Astrocyte (in vitro differentiated cells and primary cell): ENCODE results near the gene CDK5R1. TPM values are rescaled to one million over a fixed set of nuclear protein-coding genes. Genes with fewer than 3 reads are reported as not detected.

Experiments used
- DNase-seq: peaks from one replicate; pipeline ENCODE4 v3.0.0-alpha.2; 2010; ENCODE audit warnings: low read depth
- FAIRE-seq: peaks from 2 replicates; lab custom pipeline; 2011; peaks lifted over from hg19 to GRCh38; lab: Jason Lieb, UNC
- H2AFZ ChIP-seq: 2 replicates; pipeline ENCODE4 v1.6.0; 2012; ENCODE audit warnings: low read depth, low read length, inconsistent platforms
- H3K27ac ChIP-seq: 2 replicates; pipeline ENCODE4 v1.5.1; 2011; ENCODE audit warnings: low read depth, low read length, inconsistent platforms
- H3K27me3 ChIP-seq: 2 replicates; pipeline ENCODE4 v1.6.0; 2011; ENCODE audit warnings: low read length, inconsistent platforms; ENCODE audit not compliant: insufficient read depth
- H3K36me3 ChIP-seq: 2 replicates; pipeline ENCODE4 v1.5.1; 2011; ENCODE audit warnings: low read length, inconsistent platforms; ENCODE audit not compliant: insufficient read depth
- H3K4me1 ChIP-seq: 2 replicates; pipeline ENCODE4 v1.5.1; 2011; ENCODE audit warnings: low read length, inconsistent platforms; ENCODE audit not compliant: insufficient read depth
- H3K4me2 ChIP-seq: 2 replicates; pipeline ENCODE4 v1.6.0; 2012; ENCODE audit warnings: low read length, inconsistent platforms
- H3K4me3 ChIP-seq: 2 replicates; pipeline ENCODE4 v1.5.1; 2011; ENCODE audit warnings: low read depth, mild to moderate bottlenecking, low read length, inconsistent platforms; ENCODE audit not compliant: insufficient read depth
- H3K79me2 ChIP-seq: 2 replicates; pipeline ENCODE4 v1.6.0; 2012; ENCODE audit warnings: mild to moderate bottlenecking, low read length, inconsistent platforms; ENCODE audit not compliant: insufficient read depth
- H3K9ac ChIP-seq: 2 replicates; pipeline ENCODE4 v1.6.0; 2012; ENCODE audit warnings: mild to moderate bottlenecking, low read length, inconsistent platforms
- H3K9me3 ChIP-seq: 2 replicates; pipeline ENCODE4 v1.5.1; 2012; ENCODE audit warnings: low read depth, mild to moderate bottlenecking, low read length, inconsistent platforms; ENCODE audit not compliant: insufficient read depth
- H4K20me1 ChIP-seq: 2 replicates; pipeline ENCODE4 v1.6.0; 2012; ENCODE audit warnings: low read length, inconsistent platforms; ENCODE audit not compliant: insufficient read depth
- H3K27ac Mint-ChIP-seq: one replicate; pipeline ENCODE4 v1.8.0; 2021; ENCODE audit warnings: mild to moderate bottlenecking, mixed read lengths; ENCODE audit not compliant: unreplicated experiment
- H3K27me3 Mint-ChIP-seq: one replicate; pipeline ENCODE4 v1.8.0; 2021; ENCODE audit warnings: low read depth, mixed read lengths; ENCODE audit not compliant: unreplicated experiment
- H3K36me3 Mint-ChIP-seq: one replicate; pipeline ENCODE4 v1.8.0; 2021; ENCODE audit warnings: low read depth, mixed read lengths; ENCODE audit not compliant: unreplicated experiment
- H3K4me1 Mint-ChIP-seq: one replicate; pipeline ENCODE4 v1.8.0; 2021; ENCODE audit warnings: low read depth, mixed read lengths; ENCODE audit not compliant: unreplicated experiment
- H3K4me3 Mint-ChIP-seq: one replicate; pipeline ENCODE4 v1.8.0; 2021; ENCODE audit warnings: mild to moderate bottlenecking, moderate library complexity, mixed read lengths; ENCODE audit not compliant: unreplicated experiment
- H3K9me3 Mint-ChIP-seq: one replicate; pipeline ENCODE4 v1.8.0; 2021; ENCODE audit warnings: mild to moderate bottlenecking, mixed read lengths; ENCODE audit not compliant: unreplicated experiment
- EZH2 ChIP-seq: IDR thresholded peaks from 2 replicates; pipeline ENCODE4 v1.6.1; 2012; ENCODE audit warnings: mild to moderate bottlenecking, low read length, inconsistent platforms; ENCODE audit not compliant: insufficient read depth
- total RNA-seq: library from RNA; stranded (reverse); gene quantifications from 2 replicates; pipeline ENCODE4 v1.2.1, GENCODE V29; 2021
- TF ChIP-seq, protein P1 (sequence below): IDR thresholded peaks from 2 replicates; pipeline ENCODE4 v1.5.1; 2011; ENCODE audit warnings: low read depth, mild to moderate bottlenecking, inconsistent platforms, low read length, moderate library complexity; ENCODE audit not compliant: insufficient read depth

CDK5R1 gene
- total RNA-seq, 1 donor from 2014 or later, result 7.6 TPM

DNA sequence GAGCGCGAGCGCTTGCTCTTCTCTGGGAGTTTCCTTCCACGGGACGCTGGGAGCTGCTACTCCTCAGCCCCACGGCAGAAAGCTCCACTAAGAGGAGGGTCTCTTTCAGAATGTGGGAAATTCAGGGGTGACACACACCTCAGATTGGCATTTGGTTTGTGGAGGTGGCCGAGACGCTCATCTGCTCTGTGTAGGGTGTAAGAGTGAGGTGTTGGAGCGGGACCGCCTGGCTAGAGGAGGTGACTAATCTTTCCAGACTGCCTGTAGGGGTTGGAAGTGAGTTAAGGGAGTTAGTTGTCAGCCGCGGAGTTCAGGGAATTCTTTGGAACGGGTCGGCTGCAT lies 41.7 kb upstream of the CDK5R1 start:
- H4K20me1 ChIP-seq, result peaks cover 50% of the 10 kb centered on the region
- peak overlapping the region; percentile 99 for H3K9ac ChIP-seq
- H3K9me3 ChIP-seq, result no peaks in the 10 kb centered on the region
- peaks cover 8% of the 10 kb centered on the region for H3K27me3 Mint-ChIP-seq
- peak overlapping the region; percentile 62 for H2AFZ ChIP-seq
- no peak for TF ChIP-seq EZH2
- TF ChIP-seq, protein P1, sequence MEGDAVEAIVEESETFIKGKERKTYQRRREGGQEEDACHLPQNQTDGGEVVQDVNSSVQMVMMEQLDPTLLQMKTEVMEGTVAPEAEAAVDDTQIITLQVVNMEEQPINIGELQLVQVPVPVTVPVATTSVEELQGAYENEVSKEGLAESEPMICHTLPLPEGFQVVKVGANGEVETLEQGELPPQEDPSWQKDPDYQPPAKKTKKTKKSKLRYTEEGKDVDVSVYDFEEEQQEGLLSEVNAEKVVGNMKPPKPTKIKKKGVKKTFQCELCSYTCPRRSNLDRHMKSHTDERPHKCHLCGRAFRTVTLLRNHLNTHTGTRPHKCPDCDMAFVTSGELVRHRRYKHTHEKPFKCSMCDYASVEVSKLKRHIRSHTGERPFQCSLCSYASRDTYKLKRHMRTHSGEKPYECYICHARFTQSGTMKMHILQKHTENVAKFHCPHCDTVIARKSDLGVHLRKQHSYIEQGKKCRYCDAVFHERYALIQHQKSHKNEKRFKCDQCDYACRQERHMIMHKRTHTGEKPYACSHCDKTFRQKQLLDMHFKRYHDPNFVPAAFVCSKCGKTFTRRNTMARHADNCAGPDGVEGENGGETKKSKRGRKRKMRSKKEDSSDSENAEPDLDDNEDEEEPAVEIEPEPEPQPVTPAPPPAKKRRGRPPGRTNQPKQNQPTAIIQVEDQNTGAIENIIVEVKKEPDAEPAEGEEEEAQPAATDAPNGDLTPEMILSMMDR, result no peak
- H3K9me3 Mint-ChIP-seq, result no peaks in the 10 kb centered on the region
- peak overlapping the region; percentile 89 for H3K4me2 ChIP-seq
- peak overlapping the region; percentile 70 for H3K27ac Mint-ChIP-seq
- H3K4me3 ChIP-seq, result peak overlapping the region; percentile 96
- peaks cover 58% of the 10 kb centered on the region for H3K79me2 ChIP-seq
- DNase-seq (peak; percentile 70), FAIRE-seq (no peak)
- H3K4me1 ChIP-seq, result peaks cover 11% of the 10 kb centered on the region
- no peaks in the 10 kb centered on the region for H3K27me3 ChIP-seq
- H3K27ac ChIP-seq, result peak overlapping the region; percentile 96
- peaks cover 7% of the 10 kb centered on the region for H3K36me3 Mint-ChIP-seq
- peaks cover 18% of the 10 kb centered on the region for H3K36me3 ChIP-seq
- peak overlapping the region; percentile 88 for H3K4me3 Mint-ChIP-seq
- H3K4me1 Mint-ChIP-seq, result peaks cover 14% of the 10 kb centered on the region

DNA sequence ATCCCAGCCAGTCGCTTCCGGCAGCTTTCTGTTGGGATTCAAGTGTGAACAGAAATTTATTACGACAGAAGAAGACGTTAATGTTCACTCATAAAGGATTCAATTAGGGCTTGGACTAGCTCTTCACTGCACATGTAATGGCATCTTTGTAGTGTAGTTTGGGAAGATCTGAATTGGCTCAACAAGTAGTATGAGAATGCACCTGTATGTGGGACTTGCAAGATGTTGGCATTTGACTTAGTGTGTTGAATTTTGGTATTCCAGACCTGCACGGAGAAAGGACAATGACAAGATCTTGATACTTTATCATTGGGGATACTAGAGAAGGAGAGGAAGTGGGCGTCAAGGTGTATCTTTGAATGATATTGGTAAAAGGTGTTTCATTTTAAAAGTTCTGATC lies 41.3 kb upstream of the CDK5R1 start:
- Mint-ChIP-seq H3K36me3 (peaks cover 7% of the 10 kb centered on the region), H3K27me3 (peaks cover 8% of the 10 kb centered on the region), H3K4me1 (peaks cover 14% of the 10 kb centered on the region), H3K9me3 (no peaks in the 10 kb centered on the region), H3K27ac (peak overlapping the region; percentile 70), H3K4me3 (peak overlapping the region; percentile 88)
- peaks cover 61% of the 10 kb centered on the region for H3K79me2 ChIP-seq
- peak overlapping the region; percentile 96 for H3K27ac ChIP-seq
- peaks cover 18% of the 10 kb centered on the region for H3K36me3 ChIP-seq
- DNase-seq (no peak), FAIRE-seq (no peak)
- peaks cover 11% of the 10 kb centered on the region for H3K4me1 ChIP-seq
- peak overlapping the region; percentile 89 for H3K4me2 ChIP-seq
- peak overlapping the region; percentile 96 for H3K4me3 ChIP-seq
- H4K20me1 ChIP-seq, result peaks cover 53% of the 10 kb centered on the region
- no peaks in the 10 kb centered on the region for H3K27me3 ChIP-seq
- H2AFZ ChIP-seq, result no peak overlapping the region
- TF ChIP-seq, protein P1, result no peak
- TF ChIP-seq EZH2, result no peak
- peak overlapping the region; percentile 99 for H3K9ac ChIP-seq
- H3K9me3 ChIP-seq, result no peaks in the 10 kb centered on the region

DNA sequence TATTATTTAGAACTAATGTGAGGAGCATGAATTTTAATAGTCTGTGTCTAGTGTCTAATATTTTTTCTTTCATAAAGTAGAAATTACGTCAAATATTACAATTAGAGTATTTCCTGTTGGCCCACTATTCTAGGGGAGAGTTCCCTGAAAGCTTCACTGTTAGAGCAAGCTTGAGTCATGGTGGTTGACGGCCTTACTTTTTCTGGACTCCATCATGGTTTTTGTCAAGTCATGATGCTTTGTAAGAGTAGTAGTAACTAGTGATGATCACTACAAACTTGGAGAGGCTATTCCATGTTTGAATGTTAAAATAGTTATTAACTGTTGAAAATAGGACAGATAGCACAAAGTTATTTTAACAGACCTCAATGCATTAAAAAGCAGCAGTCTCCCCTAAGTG lies 40.8 kb upstream of the CDK5R1 start:
- H3K4me3 ChIP-seq, result peak overlapping the region; percentile 96
- H3K79me2 ChIP-seq, result peaks cover 65% of the 10 kb centered on the region
- H3K27ac Mint-ChIP-seq, result peak overlapping the region; percentile 70

More for the DNA sequence above, 40.8 kb upstream of the CDK5R1 start:
- Histone ChIP-seq H3K9ac (peak overlapping the region; percentile 17), H3K36me3 (peaks cover 18% of the 10 kb centered on the region), H3K4me1 (peaks cover 11% of the 10 kb centered on the region), H3K27me3 (no peaks in the 10 kb centered on the region), H2AFZ (no peak overlapping the region), H3K4me2 (peak overlapping the region; percentile 89), H3K27ac (peak overlapping the region; percentile 96), H3K9me3 (no peaks in the 10 kb centered on the region), H4K20me1 (peaks cover 56% of the 10 kb centered on the region)
- FAIRE-seq (no peak), DNase-seq (peak; percentile 51)
- H3K4me1 Mint-ChIP-seq, result peaks cover 14% of the 10 kb centered on the region
- peak overlapping the region; percentile 88 for H3K4me3 Mint-ChIP-seq
- peaks cover 7% of the 10 kb centered on the region for H3K36me3 Mint-ChIP-seq
- H3K9me3 Mint-ChIP-seq, result no peaks in the 10 kb centered on the region
- TF ChIP-seq, protein P1, result no peak
- no peak for TF ChIP-seq EZH2
- peaks cover 5% of the 10 kb centered on the region for H3K27me3 Mint-ChIP-seq
